Hematopoietic multipotent progenitor cell (in vitro differentiated cells): ENCODE measurements around the gene BMPR1B. TPM values are rescaled to one million over a fixed set of nuclear protein-coding genes. Genes with fewer than 3 reads are reported as not detected.

ENCODE experiments used
- DNase-seq, 3 donors: peaks; one replicate each; pipeline ENCODE4 v3.0.0-alpha.2; 2011 to 2015; ENCODE audit warnings: low read depth in 2 of 3, low spot score in 2 of 3
- total RNA-seq: library from RNA; depleted of rRNA; stranded (reverse); fragments of >200 nt; gene quantifications from one replicate; pipeline ENCODE4 v1.2.3, GENCODE V29; 2012

BMPR1B gene
- total RNA-seq, 1 donor, result 2.4 TPM

GRCh38 chr4:94947681-94948108, 189.9 kb downstream of the BMPR1B start:
- no peak for DNase-seq

DNA sequence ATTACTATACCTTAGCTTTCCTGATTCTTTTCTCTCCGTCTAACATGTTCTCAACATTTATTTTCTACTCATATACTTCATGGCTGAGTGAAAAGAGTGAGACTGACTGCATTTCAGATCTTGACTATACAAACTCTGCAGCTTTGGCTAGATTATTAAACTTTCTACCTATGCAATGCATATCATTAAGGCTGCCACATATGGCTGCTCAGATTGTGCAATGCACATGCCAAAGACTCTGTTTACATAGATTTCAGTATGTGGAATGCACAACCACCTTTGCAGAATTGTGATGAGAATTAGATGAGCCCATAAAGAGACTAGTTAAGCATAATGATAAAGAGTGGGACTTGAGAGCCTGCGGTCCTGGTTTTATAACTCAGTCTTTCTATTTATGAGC, 196.5 kb downstream of the BMPR1B start:
- DNase-seq, result no peak

DNA sequence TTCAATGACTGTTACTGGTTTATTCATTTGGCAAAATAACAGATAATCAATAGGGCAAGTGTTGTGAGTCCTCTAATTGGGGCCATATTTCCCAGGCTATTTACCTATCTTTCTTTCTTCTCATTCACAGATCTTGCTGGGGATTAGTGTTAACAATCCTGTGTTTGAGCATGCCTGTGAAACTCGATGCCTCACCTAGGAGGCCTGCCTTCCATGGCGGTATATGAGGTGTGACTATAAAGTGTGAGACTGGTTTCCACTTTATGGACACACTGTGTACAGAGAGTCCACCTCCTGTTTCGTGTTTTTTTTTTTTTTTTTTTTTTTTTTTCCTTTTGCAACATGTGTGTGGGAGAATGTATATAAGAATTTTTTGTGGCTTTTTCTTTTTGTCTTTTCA, 199.3 kb downstream of the BMPR1B start:
- no peak for DNase-seq

- no peak for DNase-seq
Measured at GRCh38 chr4:94959307-94959706, 201.6 kb downstream of the BMPR1B start.

DNA sequence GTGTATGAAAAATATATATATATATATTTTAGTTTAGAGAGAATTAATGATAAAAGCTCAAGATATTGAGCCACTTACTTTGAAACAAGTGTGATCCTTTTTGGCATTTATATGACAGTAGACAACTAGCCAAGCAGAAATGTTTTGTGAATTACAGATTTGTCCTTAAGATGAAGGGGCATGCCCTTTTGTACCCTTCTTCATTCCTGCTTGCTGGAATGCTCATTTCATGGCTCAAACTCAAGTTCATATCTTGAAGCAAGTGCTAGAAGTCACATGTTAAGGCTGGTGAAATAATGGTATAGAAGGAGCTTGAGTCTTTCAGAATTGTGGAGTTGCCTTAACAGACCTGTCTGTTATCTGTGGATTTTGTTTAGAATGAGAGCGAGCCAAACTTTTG, 203.0 kb downstream of the BMPR1B start:
- DNase-seq, result no peak

- DNase-seq, result no peak
Measured at GRCh38 chr4:94961420-94961819, 203.7 kb downstream of the BMPR1B start.

DNA sequence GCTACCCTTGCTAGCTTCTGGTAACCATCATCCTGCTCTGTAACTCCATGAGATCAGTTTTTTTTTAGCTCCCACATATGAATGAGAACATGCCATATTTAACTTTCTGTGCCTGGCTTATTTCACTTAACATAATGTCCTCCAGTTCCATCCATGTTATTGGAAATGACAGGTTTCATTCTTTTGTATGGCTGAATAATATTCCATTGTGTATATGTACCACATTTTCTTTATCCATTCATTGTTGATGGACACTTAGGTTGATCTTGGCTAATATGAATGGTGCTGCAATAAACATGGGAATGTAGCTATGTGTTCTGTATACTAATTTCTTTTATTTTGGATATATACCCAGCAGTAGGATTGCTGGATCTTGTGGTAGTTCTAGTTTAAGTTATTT, 204.7 kb downstream of the BMPR1B start:
- no peak for DNase-seq

- no peak for DNase-seq
Measured at GRCh38 chr4:94965852-94966251, 208.1 kb downstream of the BMPR1B start.

GRCh38 chr4:94968493-94968892, 210.7 kb downstream of the BMPR1B start:
- DNase-seq, result no peak

DNA sequence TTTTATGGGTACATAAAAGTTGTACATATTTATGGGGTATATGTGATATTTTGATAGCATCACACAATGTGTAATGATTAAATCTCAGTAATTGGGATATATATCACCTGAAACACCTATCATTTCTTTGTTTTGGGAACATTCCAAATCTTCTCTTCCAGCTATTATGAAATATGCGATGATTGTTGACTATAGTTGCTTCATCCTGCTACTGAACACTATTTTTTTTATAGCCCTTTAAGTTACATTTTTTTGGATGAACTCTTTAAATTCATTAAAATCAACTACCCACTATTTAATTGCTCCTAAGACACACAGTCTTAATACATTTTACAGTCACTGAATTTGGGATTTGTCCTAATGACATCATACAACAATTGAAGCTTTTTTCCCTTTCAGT, 212.9 kb downstream of the BMPR1B start:
- DNase-seq, result no peak

DNA sequence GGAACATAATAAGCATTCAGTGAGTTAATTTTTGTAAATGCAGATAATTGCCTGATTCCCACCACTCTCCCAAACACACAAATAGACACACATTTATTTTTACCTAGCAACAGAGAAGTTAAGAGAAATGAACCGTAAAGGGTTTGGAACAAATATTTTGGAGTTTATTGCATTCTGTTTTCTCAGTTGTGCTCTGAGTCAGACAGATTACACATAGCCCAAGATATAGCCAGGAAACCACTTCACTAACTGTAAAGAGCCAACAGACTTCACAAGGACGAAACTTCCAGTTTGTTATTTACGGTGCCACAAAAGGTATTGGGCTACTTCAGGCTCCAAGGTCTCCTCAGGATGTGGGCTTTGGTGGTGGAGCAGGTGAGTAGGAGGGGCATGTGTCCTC, 217.0 kb downstream of the BMPR1B start:
- no peak for DNase-seq

- DNase-seq, result no peak
Measured at GRCh38 chr4:94976371-94977011, 218.7 kb downstream of the BMPR1B start.

GRCh38 chr4:94978904-94979303, 221.1 kb downstream of the BMPR1B start:
- no peak for DNase-seq

GRCh38 chr4:94979621-94980020, 221.9 kb downstream of the BMPR1B start:
- no peak for DNase-seq

DNA sequence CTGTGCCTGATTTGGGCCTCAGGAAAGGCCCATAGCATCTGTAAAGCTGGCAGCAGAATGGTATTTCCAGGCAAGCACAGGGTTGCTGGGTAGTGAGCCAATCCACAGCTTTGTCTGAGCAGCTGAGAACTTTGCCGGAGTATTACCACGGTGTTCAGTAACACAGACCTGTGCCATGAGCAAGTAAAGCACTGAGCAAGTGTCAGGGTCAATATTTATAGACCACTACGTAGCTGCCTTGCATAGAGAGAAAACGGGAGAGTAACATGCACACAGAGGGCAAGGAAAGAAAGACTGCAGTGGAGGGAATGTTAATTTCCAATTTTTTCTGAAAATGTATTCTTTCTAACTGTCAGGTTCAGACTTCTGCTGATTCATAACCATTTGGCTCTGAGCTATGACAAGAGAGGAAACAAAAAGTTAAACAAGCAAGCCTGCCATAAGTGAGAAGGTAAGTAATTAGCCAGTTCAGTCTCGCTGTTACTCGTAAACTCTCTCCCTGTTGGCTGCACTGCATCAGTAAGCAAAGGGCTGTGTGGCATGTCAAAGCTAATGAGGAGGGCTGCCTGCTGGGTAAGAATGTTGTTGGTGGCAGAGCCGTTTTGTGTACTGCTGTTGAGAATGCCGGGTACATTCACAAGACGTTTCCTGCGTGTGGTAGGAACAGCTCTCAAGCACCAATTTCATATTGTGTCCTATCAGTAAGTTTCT, 238.1 kb downstream of the BMPR1B start:
- peak in 2 of 3 donors; percentile 45 to 77 for DNase-seq

- DNase-seq, result no peak
Measured at GRCh38 chr4:95000076-95000648, 242.4 kb downstream of the BMPR1B start.

DNA sequence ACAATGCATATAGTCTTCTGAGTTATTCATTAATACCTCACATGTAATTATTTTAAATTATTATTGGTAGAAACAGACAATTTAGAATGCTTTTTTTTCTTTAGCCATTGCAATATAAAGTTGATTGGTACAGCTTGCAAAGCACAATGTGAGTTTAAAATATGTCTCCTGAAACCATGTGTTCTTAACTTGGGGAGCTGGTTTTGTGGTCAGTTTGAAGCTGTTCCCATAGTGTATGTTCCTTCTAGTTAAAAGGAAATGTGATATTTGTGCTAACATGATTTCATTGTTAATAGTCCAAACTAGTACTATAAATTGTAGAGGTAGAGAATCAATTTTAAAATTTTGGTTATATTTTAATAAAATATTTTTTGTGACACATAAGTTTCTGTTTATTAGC, 247.2 kb downstream of the BMPR1B start:
- DNase-seq, result no peak

DNA sequence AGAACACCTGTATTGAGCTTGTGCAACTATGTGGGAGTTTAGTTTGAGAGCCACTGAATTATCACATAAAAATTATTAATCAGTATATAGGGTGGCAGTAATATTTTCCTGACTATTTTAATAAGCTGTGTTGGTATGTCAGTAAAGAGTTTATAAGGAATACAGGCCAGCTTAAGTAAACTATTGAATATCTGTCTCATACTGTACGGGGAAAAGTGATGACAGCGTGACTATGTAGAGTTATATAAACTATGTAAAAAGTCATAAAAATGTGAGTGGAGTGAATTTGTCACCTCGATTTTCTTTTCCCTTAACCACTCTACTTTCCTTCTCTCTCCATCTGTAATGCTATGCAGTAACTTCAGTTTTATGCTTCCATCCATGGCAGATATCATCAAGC, 250.2 kb downstream of the BMPR1B start:
- DNase-seq, result no peak

- DNase-seq, result no peak
Measured at GRCh38 chr4:95013236-95013635, 255.5 kb downstream of the BMPR1B start.

DNA sequence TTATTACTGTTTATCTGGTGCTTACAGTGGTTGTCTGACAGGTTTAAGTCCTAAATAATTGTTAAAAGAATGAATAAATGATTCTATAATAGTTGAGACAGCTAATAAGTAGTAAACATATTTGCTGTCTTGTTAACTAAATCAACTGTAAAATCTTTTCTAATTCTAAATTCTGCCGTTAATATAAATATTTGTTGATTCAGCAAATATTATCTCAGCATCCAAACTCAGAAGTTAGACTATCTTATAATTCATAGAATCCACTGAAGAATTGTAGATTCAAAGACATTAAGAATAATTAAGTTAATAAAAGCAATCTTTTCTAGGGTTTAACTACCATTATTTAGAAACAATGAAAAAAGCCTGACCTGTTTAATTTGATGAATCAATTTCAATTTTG, 256.3 kb downstream of the BMPR1B start:
- DNase-seq, result no peak

GRCh38 chr4:95017305-95018064, 259.7 kb downstream of the BMPR1B start:
- DNase-seq, result no peak
